Activated B cell treated with CpG ODN at 0.5 μM for 24 hours (primary cell): ENCODE data around the gene SH3RF3. TPM values are rescaled to one million over a fixed set of nuclear protein-coding genes. Genes with fewer than 3 reads are reported as not detected.

Source experiments
- ATAC-seq: fragments of 200-7000 bp; cut with Tn5 transposase; one replicate; pipeline ENCODE4 v1.10.0; 2021; ENCODE audit warnings: low read depth, mild to moderate bottlenecking, moderate library complexity
- CTCF ChIA-PET: fragments of 350-600 bp; sonication (Branson Sonifier 250); formaldehyde crosslinking; loops from one replicate; lab custom pipeline; 2021; ENCODE audit warnings: antibody characterized with exemption; lab: Charles Lee
- POLR2A ChIA-PET: fragments of 350-600 bp; sonication (Branson Sonifier 250); formaldehyde crosslinking; loops from one replicate; lab custom pipeline; 2021; ENCODE audit warnings: antibody characterized with exemption; lab: Charles Lee
- DNase-seq: peaks from one replicate; pipeline ENCODE4 v3.0.0; 2022
- H3K27ac Mint-ChIP-seq: one replicate; pipeline ENCODE4 v1.8.0; 2020; ENCODE audit warnings: mixed read lengths
- H3K27me3 Mint-ChIP-seq: one replicate; pipeline ENCODE4 v1.8.0; 2021; ENCODE audit warnings: mixed read lengths
- H3K36me3 Mint-ChIP-seq: one replicate; pipeline ENCODE4 v1.8.0; 2021; ENCODE audit warnings: low read depth, mixed read lengths
- H3K4me1 Mint-ChIP-seq: one replicate; pipeline ENCODE4 v1.8.0; 2021; ENCODE audit warnings: mixed read lengths
- H3K4me3 Mint-ChIP-seq: one replicate; pipeline ENCODE4 v1.8.0; 2020; ENCODE audit warnings: mild to moderate bottlenecking, mixed read lengths
- H3K9me3 Mint-ChIP-seq: one replicate; pipeline ENCODE4 v1.8.0; 2020; ENCODE audit warnings: mixed read lengths
- intact Hi-C: fragments of 100-400 bp; cut with micrococcal nuclease; formaldehyde crosslinking; loops from one replicate; pipeline ENCODE4 v1.15.1; 2024
- total RNA-seq: library from RNA; stranded (reverse); gene quantifications from 2 replicates; pipeline ENCODE4 v1.2.3, GENCODE V29; 2022
- TF ChIP-seq, protein P1 (sequence below): fragments of 200-600 bp; IDR thresholded peaks from one replicate; pipeline ENCODE4 v1.8.0; 2022; ENCODE audit warnings: antibody characterized with exemption, mild to moderate bottlenecking

The SH3RF3 gene
- total RNA-seq, 1 donor from 2014 or later = 0.09 TPM

DNA sequence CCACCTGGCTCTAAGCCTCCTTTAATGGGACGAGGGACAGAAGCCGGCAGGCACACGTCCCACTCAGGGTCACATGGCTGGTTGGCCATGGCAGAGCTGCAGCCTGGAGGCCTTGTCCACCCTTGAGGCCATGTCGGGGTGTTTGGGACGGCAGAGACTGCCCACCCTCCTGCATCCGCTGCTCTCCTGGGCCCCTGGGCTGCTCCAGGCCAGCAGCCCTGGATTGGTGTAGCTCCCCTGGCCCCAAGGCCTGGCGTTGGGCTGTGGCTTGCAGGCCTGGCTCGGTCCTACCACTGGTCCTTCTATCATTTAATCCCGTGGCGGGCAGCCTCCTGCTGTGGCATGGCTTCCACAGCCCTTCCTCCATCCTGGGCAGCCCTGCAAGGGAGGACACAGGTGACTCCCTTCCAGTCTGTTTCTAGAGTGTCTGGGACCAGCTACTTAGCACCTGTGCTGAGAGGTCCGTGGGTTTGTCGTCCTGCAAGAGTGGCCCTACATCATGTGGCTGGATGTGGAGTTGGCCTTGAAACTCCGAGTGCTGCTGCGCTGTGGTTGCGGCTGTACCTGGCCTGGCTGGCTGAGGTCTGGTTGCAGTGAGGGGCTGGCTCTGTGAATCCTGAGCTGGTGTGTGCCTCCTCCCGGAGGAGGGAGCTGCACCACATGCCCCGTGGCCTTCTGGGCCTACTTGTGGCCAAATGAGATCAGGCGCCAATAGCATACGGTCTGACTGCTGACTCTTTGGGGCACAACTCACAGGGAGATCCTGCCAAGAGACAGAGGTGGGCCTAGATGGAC lies 67.3 kb downstream of the SH3RF3 start:
- no peaks in the 10 kb centered on the region for H3K9me3 Mint-ChIP-seq
- no peaks in the 10 kb centered on the region for H3K36me3 Mint-ChIP-seq
- H3K27me3 Mint-ChIP-seq = peaks cover 2% of the 10 kb centered on the region
- POLR2A ChIA-PET = no interaction called here
- H3K4me3 Mint-ChIP-seq = no peak overlapping the region
- ATAC-seq (no peak), DNase-seq (no peak)
- peaks cover 20% of the 10 kb centered on the region for H3K4me1 Mint-ChIP-seq
- CTCF ChIA-PET = no interaction called here
- H3K27ac Mint-ChIP-seq = no peak overlapping the region
- intact Hi-C loops = no loop called here
- TF ChIP-seq, protein P1, sequence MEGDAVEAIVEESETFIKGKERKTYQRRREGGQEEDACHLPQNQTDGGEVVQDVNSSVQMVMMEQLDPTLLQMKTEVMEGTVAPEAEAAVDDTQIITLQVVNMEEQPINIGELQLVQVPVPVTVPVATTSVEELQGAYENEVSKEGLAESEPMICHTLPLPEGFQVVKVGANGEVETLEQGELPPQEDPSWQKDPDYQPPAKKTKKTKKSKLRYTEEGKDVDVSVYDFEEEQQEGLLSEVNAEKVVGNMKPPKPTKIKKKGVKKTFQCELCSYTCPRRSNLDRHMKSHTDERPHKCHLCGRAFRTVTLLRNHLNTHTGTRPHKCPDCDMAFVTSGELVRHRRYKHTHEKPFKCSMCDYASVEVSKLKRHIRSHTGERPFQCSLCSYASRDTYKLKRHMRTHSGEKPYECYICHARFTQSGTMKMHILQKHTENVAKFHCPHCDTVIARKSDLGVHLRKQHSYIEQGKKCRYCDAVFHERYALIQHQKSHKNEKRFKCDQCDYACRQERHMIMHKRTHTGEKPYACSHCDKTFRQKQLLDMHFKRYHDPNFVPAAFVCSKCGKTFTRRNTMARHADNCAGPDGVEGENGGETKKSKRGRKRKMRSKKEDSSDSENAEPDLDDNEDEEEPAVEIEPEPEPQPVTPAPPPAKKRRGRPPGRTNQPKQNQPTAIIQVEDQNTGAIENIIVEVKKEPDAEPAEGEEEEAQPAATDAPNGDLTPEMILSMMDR = no peak

DNA sequence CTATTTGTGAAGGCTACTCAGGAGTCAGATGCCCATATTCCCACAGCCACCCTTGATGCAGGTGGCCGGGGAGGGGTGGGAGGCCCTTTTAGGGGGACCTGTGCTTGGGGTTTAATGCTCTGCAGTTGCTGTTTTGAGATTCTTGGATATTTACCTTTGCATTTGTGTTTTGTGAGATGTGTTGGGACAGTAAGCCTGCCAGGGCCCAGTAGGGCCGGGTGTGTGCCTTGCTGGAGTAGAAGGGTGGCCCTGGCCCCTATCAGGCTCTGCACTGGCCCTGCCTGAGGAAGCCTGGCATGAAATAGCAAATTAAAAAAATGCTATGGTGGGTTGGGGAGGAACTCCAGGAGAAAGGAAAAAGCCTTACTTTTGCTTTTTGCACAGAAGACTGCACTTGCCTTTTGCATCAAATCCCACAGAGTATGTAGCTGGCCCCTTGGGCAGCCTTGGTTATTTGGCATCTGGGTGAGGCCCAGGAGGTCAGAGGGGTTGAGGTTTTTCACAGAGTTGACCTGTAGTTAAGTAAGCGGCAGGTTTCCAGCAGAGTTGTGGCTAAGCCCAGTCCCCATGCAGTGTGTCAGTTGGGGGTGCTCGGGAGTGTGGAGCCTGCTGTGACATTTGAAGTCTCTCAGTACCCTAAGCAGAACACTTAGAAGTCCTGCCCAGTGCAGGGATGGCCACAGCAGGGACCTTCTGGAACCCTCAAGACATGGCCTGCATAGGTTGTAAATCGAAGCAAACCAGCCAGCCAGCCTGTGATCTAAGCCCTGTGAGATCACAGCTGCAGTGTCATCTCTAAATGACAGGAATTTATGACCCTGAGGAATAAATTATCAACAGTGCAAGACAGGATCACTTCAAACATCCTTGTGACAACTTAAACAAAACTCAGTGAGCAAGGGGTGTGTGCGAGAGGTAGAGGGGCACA lies 68.8 kb downstream of the SH3RF3 start:
- Mint-ChIP-seq H3K27ac (no peak overlapping the region), H3K27me3 (peaks cover 2% of the 10 kb centered on the region), H3K4me3 (no peak overlapping the region), H3K36me3 (no peaks in the 10 kb centered on the region), H3K4me1 (peaks cover 20% of the 10 kb centered on the region), H3K9me3 (no peaks in the 10 kb centered on the region)
- ATAC-seq = no peak
- CTCF ChIA-PET = no interaction called here
- POLR2A ChIA-PET = no interaction called here
- intact Hi-C loops = no loop called here
- TF ChIP-seq, protein P1 = no peak
- no peak for DNase-seq

DNA sequence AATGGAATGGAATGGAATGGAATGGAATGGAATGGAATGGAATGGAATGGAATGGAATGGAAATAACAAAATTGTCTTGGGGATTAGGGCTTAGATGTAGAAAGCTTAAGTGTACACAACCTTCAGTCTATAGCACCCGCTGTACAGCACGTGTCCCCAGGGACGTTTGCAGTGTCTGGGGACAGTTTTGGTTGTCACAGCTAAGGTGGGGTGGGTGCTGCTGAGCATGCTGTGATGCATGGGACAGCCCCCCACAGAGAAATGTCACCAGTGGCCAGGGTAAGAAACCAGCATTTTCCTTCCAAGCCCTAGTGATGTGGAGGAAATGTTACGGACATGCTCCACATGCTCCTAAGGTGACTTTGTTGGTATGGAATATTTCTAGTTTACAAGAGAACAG lies 70.8 kb downstream of the SH3RF3 start:
- Mint-ChIP-seq H3K27me3 (peaks cover 2% of the 10 kb centered on the region), H3K27ac (no peak overlapping the region), H3K36me3 (no peaks in the 10 kb centered on the region), H3K4me1 (peaks cover 9% of the 10 kb centered on the region), H3K9me3 (no peaks in the 10 kb centered on the region), H3K4me3 (no peak overlapping the region)
- intact Hi-C loops = no loop called here
- CTCF ChIA-PET = no interaction called here
- ATAC-seq = no peak
- TF ChIP-seq, protein P1 = no peak
- POLR2A ChIA-PET = no interaction called here
- no peak for DNase-seq

DNA sequence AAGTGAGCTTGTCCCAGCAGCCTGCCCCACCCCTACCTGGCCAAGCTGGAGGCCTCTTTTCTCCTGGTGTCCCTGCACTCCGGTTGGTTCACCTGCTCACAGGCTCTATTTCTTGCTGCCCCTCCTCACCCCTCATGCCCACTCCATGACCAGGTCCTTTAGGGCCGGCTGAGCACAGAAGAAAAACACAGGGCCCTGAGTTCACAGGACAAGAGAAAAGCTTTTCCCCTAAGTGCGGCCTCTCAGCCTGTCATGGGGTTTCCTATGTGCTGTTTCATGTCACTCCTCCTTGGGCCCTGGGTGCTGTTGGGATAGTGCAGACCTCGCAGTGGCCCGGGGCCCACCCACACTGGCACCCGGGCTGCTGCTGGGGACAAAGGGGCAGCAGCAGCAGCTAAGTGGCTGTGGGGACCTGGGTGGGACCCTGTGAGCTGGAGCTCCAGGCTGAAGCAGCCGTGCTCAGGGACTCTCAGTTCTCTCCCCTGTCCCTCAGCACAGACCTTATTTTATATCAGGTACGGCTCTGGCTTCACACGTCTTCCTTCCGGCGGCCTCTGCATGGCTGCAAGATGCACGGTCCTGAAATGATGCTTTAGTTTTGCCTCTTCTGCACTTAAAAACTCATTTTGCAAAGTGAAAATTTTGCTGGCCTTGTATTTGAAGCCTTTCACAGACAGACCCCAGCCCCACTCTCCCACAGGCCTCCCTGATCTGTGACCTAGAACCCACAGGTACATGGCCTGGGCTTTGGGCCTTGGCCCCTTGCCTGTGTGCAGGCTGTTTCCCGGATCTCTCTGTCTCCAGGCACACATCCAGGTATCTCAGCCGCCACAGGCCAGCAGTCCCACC lies 71.8 kb downstream of the SH3RF3 start:
- no peaks in the 10 kb centered on the region for H3K9me3 Mint-ChIP-seq
- ATAC-seq = no peak
- POLR2A ChIA-PET = no interaction called here
- no peaks in the 10 kb centered on the region for H3K27me3 Mint-ChIP-seq
- H3K4me3 Mint-ChIP-seq = no peak overlapping the region
- H3K36me3 Mint-ChIP-seq = no peaks in the 10 kb centered on the region
- no peak overlapping the region for H3K27ac Mint-ChIP-seq
- no peak for DNase-seq
- intact Hi-C loops = no loop called here
- CTCF ChIA-PET = no interaction called here
- TF ChIP-seq, protein P1 = no peak
- no peaks in the 10 kb centered on the region for H3K4me1 Mint-ChIP-seq
